ENCODE measurements around the gene CPS1.

CPS1 gene

DNA sequence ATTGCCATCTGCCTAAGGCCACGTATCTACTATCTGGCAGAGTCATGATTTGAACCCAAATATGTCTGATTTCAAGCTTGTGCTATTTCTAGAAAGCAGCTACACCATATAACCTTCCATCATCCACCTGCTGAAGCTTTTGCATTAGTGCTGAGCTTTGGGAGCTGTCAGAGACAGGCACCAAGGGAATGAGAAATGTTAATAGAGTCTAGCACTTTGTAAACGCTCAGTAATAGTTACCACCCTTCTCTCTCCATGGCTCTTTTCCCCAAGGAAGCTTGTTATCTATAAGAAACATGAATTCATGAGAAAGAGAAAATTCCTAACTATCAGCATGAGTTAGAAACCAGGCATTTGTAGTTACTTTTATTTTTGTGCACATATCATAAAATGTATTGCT lies 151.5 kb downstream of the CPS1 start:
- Histone ChIP-seq H3K4me1 (ENCODE audit: control insufficient read depth in 1 of 2, insufficient read depth in 2 of 2, low read length in 2 of 2) (no peaks in the 10 kb centered on the region), H3K9me3 (ENCODE audit: insufficient read depth, low read depth, low read length) (no peaks in the 10 kb centered on the region), H3K27me3 (ENCODE audit: insufficient read depth, low read length) (no peaks in the 10 kb centered on the region), H2BK12ac (ENCODE audit: low read length) (no peak overlapping the region), H3K4me2 (ENCODE audit: low read length) (no peak overlapping the region), H3K4ac (ENCODE audit: low read depth, low read length) (no peak overlapping the region), H2AFZ (ENCODE audit: insufficient read depth, low read length, poor library complexity) (no peak overlapping the region), H4K91ac (ENCODE audit: low read depth, low read length) (no peak overlapping the region), H3K79me1 (ENCODE audit: low read length) (no peaks in the 10 kb centered on the region), H3K27ac (ENCODE audit: low read depth, low read length) (no peak overlapping the region), H2BK5ac (ENCODE audit: low read depth, low read length, poor library complexity) (no peak overlapping the region), H2BK120ac (ENCODE audit: insufficient read depth, low read length, poor library complexity) (no peak overlapping the region), H4K8ac (ENCODE audit: low read depth, low read length) (no peak overlapping the region), H3K14ac (ENCODE audit: low read length) (no peak overlapping the region), H3K79me2 (ENCODE audit: control insufficient read depth, insufficient read depth, low read length, poor library complexity) (no peaks in the 10 kb centered on the region), H3K18ac (ENCODE audit: low read length) (no peak overlapping the region), H2AK5ac (ENCODE audit: low read length) (no peak overlapping the region), H4K12ac (ENCODE audit: low read depth, low read length) (no peak overlapping the region), H3K9ac (ENCODE audit: low read length) (no peak overlapping the region), H3K36me3 (ENCODE audit: control insufficient read depth in 1 of 2, insufficient read depth in 2 of 2, low read length in 2 of 2) (no peaks in the 10 kb centered on the region), H3K23ac (ENCODE audit: low read length) (no peak overlapping the region), H3K4me3 (ENCODE audit: low read depth, low read length) (no peak overlapping the region)
- no CpG with 5 or more reads among the region's 2 CpGs for WGBS (ENCODE audit: extremely low coverage, insufficient coverage, insufficient read length)
- no peak for DNase-seq

DNA sequence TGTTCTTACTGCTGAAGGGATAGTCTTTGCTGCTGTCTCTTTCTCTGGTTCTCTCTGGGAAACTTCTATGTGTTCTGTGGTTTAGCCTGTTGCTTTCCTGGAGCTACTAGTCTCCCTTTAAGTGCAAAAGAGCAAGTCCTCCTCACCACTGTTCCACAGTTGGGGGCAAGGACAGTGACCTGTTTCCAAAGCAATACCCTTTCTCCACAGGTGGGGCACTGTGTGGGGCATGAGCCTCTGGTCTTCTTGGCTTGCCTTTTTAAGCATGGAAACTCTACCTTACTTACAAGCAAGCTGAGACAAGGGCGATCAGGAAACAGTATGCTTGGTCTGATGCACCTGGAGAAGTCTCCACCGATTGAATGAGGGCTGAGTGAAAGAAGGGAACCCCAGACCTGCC lies 156.7 kb downstream of the CPS1 start:
- Histone ChIP-seq H3K27me3 (ENCODE audit: insufficient read depth, low read length) (no peaks in the 10 kb centered on the region), H3K36me3 (ENCODE audit: control insufficient read depth in 1 of 2, insufficient read depth in 2 of 2, low read length in 2 of 2) (no peaks in the 10 kb centered on the region), H2BK5ac (ENCODE audit: low read depth, low read length, poor library complexity) (no peak overlapping the region), H3K79me1 (ENCODE audit: low read length) (no peaks in the 10 kb centered on the region), H4K12ac (ENCODE audit: low read depth, low read length) (no peak overlapping the region), H3K14ac (ENCODE audit: low read length) (no peak overlapping the region), H2AK5ac (ENCODE audit: low read length) (no peak overlapping the region), H3K23ac (ENCODE audit: low read length) (no peak overlapping the region), H3K9ac (ENCODE audit: low read length) (no peak overlapping the region), H3K9me3 (ENCODE audit: insufficient read depth, low read depth, low read length) (no peaks in the 10 kb centered on the region), H3K4ac (ENCODE audit: low read depth, low read length) (no peak overlapping the region), H3K18ac (ENCODE audit: low read length) (no peak overlapping the region), H3K79me2 (ENCODE audit: control insufficient read depth, insufficient read depth, low read length, poor library complexity) (no peaks in the 10 kb centered on the region), H4K8ac (ENCODE audit: low read depth, low read length) (no peak overlapping the region), H2BK12ac (ENCODE audit: low read length) (no peak overlapping the region), H2AFZ (ENCODE audit: insufficient read depth, low read length, poor library complexity) (no peak overlapping the region), H3K4me3 (ENCODE audit: low read depth, low read length) (no peak overlapping the region), H3K4me2 (ENCODE audit: low read length) (no peak overlapping the region), H2BK120ac (ENCODE audit: insufficient read depth, low read length, poor library complexity) (no peak overlapping the region), H4K91ac (ENCODE audit: low read depth, low read length) (no peak overlapping the region), H3K4me1 (ENCODE audit: control insufficient read depth in 1 of 2, insufficient read depth in 2 of 2, low read length in 2 of 2) (no peaks in the 10 kb centered on the region), H3K27ac (ENCODE audit: low read depth, low read length) (no peak overlapping the region)
- DNase-seq: no peak
- no CpG with 5 or more reads among the region's 2 CpGs for WGBS (ENCODE audit: extremely low coverage, insufficient coverage, insufficient read length)

DNA sequence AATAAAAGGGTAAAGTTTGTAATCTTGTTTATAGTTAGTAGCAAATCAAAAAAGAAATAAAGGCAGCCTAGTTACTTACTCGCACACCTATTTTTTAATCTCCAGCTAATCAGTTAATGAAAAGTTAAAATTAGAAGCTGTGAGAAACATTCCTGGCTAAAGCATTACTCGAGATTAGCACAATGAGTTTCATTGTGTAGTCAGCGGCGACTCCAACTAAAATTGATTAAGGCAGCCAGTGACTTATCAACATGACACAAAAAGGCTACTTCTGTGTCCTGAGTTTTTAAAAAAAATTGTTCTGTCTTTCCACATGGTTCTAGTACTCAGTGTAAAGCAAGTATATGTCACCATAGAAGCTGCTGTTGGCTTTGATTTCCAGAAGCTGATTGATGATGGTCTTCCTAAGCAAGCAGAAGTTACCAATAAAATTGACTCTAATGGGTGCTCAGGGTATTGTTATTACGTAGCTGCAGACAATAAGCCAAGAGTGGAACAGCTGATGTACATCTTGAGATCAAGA lies 159.2 kb downstream of the CPS1 start:
- WGBS (ENCODE audit: extremely low coverage, insufficient coverage, insufficient read length): no CpG with 5 or more reads among the region's 5 CpGs
- Histone ChIP-seq H3K4ac (ENCODE audit: low read depth, low read length) (no peak overlapping the region), H3K14ac (ENCODE audit: low read length) (no peak overlapping the region), H2AK5ac (ENCODE audit: low read length) (no peak overlapping the region), H3K79me1 (ENCODE audit: low read length) (no peaks in the 10 kb centered on the region), H3K23ac (ENCODE audit: low read length) (no peak overlapping the region), H2AFZ (ENCODE audit: insufficient read depth, low read length, poor library complexity) (no peak overlapping the region), H3K27me3 (ENCODE audit: insufficient read depth, low read length) (no peaks in the 10 kb centered on the region), H3K9me3 (ENCODE audit: insufficient read depth, low read depth, low read length) (no peaks in the 10 kb centered on the region), H2BK5ac (ENCODE audit: low read depth, low read length, poor library complexity) (no peak overlapping the region), H2BK12ac (ENCODE audit: low read length) (no peak overlapping the region), H2BK120ac (ENCODE audit: insufficient read depth, low read length, poor library complexity) (no peak overlapping the region), H4K12ac (ENCODE audit: low read depth, low read length) (no peak overlapping the region), H4K8ac (ENCODE audit: low read depth, low read length) (no peak overlapping the region), H3K79me2 (ENCODE audit: control insufficient read depth, insufficient read depth, low read length, poor library complexity) (no peaks in the 10 kb centered on the region), H3K4me3 (ENCODE audit: low read depth, low read length) (no peak overlapping the region), H3K4me2 (ENCODE audit: low read length) (no peak overlapping the region), H3K36me3 (ENCODE audit: control insufficient read depth in 1 of 2, insufficient read depth in 2 of 2, low read length in 2 of 2) (no peaks in the 10 kb centered on the region), H3K27ac (ENCODE audit: low read depth, low read length) (no peak overlapping the region), H3K9ac (ENCODE audit: low read length) (no peak overlapping the region), H3K18ac (ENCODE audit: low read length) (no peak overlapping the region), H4K91ac (ENCODE audit: low read depth, low read length) (no peak overlapping the region), H3K4me1 (ENCODE audit: control insufficient read depth in 1 of 2, insufficient read depth in 2 of 2, low read length in 2 of 2) (no peaks in the 10 kb centered on the region)
- no peak for DNase-seq

DNA sequence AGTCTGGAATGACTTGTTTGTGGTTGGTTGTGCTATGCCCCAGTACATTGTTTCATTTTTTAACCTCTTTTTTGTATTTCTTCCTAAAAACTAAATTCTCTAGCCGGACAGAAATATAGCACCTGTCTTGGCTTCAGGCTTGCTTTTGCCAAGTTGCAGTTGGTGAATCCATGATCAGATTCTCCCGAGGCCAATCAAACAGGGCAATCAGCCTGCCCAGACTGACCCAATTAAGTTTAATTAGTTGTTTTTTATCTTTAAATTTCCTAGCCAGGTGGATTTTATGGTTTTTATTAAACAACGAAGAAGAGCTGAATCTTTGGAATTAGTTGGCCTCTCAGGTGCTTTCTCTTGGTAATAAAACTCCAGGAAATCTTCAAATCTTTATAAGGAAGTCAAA lies 162.1 kb downstream of the CPS1 start:
- no peak overlapping the region for H4K12ac ChIP-seq (ENCODE audit: low read depth, low read length)

More for the DNA sequence above, 162.1 kb downstream of the CPS1 start:
- no peak overlapping the region for H3K9ac ChIP-seq (ENCODE audit: low read length)
- H3K27me3 ChIP-seq (ENCODE audit: insufficient read depth, low read length): no peaks in the 10 kb centered on the region
- no peak for DNase-seq
- no peaks in the 10 kb centered on the region for H3K36me3 ChIP-seq (ENCODE audit: control insufficient read depth in 1 of 2, insufficient read depth in 2 of 2, low read length in 2 of 2)
- no peak overlapping the region for H3K4me3 ChIP-seq (ENCODE audit: low read depth, low read length)
- H2AK5ac ChIP-seq (ENCODE audit: low read length): no peak overlapping the region
- H2BK120ac ChIP-seq (ENCODE audit: insufficient read depth, low read length, poor library complexity): no peak overlapping the region
- no CpG with 5 or more reads among the region's 3 CpGs for WGBS (ENCODE audit: extremely low coverage, insufficient coverage, insufficient read length)
- no peak overlapping the region for H2BK12ac ChIP-seq (ENCODE audit: low read length)
- H3K4me2 ChIP-seq (ENCODE audit: low read length): no peak overlapping the region
- H3K9me3 ChIP-seq (ENCODE audit: insufficient read depth, low read depth, low read length): no peaks in the 10 kb centered on the region
- no peak overlapping the region for H4K8ac ChIP-seq (ENCODE audit: low read depth, low read length)
- no peak overlapping the region for H3K14ac ChIP-seq (ENCODE audit: low read length)
- H2AFZ ChIP-seq (ENCODE audit: insufficient read depth, low read length, poor library complexity): no peak overlapping the region
- H3K4me1 ChIP-seq (ENCODE audit: control insufficient read depth in 1 of 2, insufficient read depth in 2 of 2, low read length in 2 of 2): no peaks in the 10 kb centered on the region
- H3K79me2 ChIP-seq (ENCODE audit: control insufficient read depth, insufficient read depth, low read length, poor library complexity): no peaks in the 10 kb centered on the region
- H3K79me1 ChIP-seq (ENCODE audit: low read length): no peaks in the 10 kb centered on the region
- no peak overlapping the region for H3K23ac ChIP-seq (ENCODE audit: low read length)
- H3K4ac ChIP-seq (ENCODE audit: low read depth, low read length): no peak overlapping the region
- no peak overlapping the region for H4K91ac ChIP-seq (ENCODE audit: low read depth, low read length)
- H3K27ac ChIP-seq (ENCODE audit: low read depth, low read length): no peak overlapping the region
- no peak overlapping the region for H2BK5ac ChIP-seq (ENCODE audit: low read depth, low read length, poor library complexity)
- no peak overlapping the region for H3K18ac ChIP-seq (ENCODE audit: low read length)

All from trophoblast cell (in vitro differentiated cells and primary cell).